Fibroblast of mammary gland (primary cell): Measurements from ENCODE around the gene ULBP1.
"Not testable (repeated sequence)": the region's sequence is repeated elsewhere in the genome, so short reads cannot be mapped to it uniquely, and the experiment has no call there.

ENCODE experiments used
- DNase-seq: peaks from one replicate; pipeline ENCODE4 v3.0.0-alpha.2; 2010; ENCODE audit warnings: low read depth
- H3K4me3 ChIP-seq: 2 replicates; pipeline ENCODE4 v1.5.1; 2011; ENCODE audit warnings: low read depth, mild to moderate bottlenecking, low read length, moderate library complexity; ENCODE audit not compliant: control insufficient read depth
- TF ChIP-seq, protein P1 (sequence below): conservative IDR thresholded peaks from 2 replicates; pipeline ENCODE4 v1.5.1; 2011; ENCODE audit warnings: low read depth, low read length, inconsistent platforms; ENCODE audit not compliant: control insufficient read depth, insufficient read depth

Gene ULBP1

DNA sequence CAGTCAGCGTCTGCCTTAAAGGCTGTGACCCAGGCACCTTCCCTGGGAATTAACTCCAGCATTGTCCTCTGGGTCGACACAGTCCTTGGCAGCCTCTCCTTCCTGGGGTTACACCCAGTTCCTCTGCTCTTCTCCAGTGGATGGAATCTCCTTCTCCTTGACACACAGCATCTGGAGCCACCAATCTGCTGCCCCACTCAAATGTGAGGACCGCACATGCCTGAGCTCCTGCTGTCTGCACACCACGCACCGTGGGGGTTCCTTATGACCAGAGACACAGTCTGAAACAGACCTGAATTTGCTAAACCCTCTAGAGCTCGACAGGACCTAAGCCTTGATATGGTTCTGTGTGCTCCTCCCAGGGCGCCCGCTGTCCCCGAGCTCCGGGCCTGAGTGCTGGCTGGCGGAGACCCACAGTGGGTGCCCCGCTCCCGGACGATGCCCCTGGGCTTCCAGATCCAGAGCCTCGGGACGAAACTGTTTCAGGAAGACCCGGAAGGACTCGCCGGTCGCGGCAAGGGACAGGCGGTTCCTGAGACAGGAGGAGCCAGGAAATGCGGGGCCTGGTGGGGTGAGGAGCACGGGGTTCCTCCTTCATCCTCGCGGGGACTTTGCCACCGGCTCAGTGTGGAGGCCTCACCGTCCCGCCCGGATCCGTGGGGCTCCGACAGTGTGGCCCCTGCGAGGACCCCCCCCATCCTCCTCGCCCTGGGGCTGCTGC, 38.3 kb upstream of the ULBP1 start:
- TF ChIP-seq, protein P1, sequence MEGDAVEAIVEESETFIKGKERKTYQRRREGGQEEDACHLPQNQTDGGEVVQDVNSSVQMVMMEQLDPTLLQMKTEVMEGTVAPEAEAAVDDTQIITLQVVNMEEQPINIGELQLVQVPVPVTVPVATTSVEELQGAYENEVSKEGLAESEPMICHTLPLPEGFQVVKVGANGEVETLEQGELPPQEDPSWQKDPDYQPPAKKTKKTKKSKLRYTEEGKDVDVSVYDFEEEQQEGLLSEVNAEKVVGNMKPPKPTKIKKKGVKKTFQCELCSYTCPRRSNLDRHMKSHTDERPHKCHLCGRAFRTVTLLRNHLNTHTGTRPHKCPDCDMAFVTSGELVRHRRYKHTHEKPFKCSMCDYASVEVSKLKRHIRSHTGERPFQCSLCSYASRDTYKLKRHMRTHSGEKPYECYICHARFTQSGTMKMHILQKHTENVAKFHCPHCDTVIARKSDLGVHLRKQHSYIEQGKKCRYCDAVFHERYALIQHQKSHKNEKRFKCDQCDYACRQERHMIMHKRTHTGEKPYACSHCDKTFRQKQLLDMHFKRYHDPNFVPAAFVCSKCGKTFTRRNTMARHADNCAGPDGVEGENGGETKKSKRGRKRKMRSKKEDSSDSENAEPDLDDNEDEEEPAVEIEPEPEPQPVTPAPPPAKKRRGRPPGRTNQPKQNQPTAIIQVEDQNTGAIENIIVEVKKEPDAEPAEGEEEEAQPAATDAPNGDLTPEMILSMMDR: no peak
- peak; percentile 16 for DNase-seq
- peak overlapping the region; percentile 58 for H3K4me3 ChIP-seq

DNA sequence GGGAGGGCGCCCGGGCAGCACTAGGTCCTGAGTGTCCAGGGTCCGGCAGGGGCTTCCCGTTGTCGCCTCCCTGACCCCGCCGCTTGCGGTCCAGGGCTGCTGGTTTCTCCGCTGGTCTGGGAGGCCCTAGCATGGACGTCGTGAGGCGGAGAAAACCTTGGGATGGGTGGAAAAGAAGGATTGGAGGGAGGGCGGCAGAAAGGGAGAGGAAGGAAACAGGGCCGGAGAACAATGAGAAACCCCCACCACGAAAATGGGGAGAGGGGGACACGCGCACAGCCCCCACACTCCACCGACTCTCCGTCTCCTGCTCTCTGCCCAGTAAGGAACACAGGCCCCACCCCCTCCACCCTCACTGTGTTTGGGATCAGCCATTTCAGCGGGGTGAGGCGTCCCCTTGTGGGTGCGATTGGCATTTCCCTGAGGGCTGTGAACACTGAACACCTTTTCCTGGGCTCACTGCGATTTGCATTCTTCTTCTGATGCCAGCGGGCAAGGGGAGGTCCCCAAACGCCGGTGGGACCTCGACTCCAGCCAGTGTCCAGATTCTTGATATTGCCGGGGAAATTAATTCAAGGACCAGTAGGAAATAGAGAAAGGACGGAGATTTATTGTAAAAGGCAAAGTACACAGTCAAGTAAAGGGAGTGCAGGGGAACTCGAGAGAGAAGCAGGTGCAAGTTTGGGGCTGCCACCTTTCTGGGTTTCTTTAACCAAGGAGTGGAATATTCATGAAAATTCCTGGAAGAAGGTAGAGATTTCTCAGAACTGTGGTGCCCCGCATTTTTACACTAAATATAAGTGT, 37.6 kb upstream of the ULBP1 start:
- peak; percentile 74 for DNase-seq
- peak overlapping the region; percentile 58 for H3K4me3 ChIP-seq
- TF ChIP-seq, protein P1: peak; percentile 93

DNA sequence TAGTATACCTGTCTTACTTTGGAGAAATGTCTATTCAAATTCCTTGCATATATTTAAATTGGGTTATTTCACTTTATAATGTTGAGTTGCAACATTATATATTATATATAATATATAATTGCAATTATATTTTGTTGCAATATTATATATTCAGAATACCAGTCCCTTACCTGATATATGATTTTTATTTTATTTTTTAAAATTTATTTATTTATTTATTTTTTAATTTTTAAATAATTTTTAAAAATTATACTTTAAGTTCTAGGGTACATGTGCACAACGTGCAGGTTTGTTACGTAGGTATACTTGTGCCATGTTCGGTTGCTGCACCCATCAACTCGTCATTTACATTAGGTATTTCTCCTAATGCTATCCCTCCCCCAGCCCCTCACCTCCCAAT, 36.7 kb upstream of the ULBP1 start:
- not testable (repeated sequence) for H3K4me3 ChIP-seq, DNase-seq

DNA sequence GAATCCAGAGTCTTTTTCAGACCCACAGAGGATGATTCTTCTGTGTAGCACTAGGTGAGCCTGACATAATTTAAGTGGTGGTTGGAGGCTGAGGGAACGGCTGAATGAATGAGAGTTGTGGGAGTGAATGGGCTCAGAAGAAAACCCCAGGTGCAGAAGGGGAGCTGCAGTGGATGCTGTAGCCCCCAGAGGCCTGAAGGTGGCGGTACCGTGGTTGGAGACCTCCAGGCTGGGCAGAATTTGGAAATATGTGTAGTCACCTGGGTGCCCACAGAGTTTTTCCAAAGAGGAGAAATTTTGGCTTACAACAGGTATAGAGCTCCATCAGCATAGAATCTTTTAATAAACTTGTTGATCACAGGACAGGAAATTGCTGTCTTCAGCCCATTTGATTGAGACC, 34.3 kb upstream of the ULBP1 start:
- DNase-seq: no peak
- TF ChIP-seq, protein P1: peak; percentile 50
- no peak overlapping the region for H3K4me3 ChIP-seq

DNA sequence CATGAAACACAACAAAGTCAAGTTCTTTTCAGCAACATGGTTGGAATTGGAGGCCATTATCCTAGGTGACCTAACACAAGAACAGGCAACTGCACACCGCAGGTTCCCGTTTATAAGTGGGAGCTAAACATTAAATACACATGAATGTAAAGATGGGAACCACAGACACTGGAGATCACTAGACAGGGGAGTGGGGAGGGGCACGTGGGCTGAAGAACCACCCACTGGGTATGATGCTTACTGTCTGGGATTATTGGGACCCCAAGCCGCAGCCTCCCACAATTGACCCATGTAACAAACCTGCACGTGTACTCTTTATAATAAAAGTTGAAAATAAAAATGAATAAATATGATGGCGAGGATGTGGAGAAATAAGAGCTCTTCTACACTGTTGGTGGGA, 32.2 kb upstream of the ULBP1 start:
- no peak for DNase-seq
- TF ChIP-seq, protein P1: no peak
- H3K4me3 ChIP-seq: no peak overlapping the region

DNA sequence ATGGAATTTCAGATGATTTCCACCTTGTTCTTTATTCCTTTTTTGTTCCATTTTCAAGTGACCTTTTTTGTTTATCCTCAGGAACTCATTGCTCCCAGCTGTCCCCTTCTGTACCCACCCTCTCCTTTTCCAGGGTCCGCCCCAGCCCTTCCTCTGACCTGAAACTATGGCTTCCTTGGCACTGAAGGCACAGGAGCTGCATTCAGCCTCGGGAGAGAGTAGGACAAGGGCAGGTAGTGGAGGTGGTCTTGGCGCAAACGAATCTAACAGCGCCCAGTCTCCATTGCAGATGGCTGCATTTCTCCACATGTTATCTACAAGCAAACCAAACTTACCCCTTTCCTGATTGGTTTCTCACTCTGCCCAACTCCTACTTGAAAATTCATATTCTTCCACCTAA, 30.7 kb upstream of the ULBP1 start:
- no peak overlapping the region for H3K4me3 ChIP-seq
- DNase-seq: no peak
- TF ChIP-seq, protein P1: no peak

DNA sequence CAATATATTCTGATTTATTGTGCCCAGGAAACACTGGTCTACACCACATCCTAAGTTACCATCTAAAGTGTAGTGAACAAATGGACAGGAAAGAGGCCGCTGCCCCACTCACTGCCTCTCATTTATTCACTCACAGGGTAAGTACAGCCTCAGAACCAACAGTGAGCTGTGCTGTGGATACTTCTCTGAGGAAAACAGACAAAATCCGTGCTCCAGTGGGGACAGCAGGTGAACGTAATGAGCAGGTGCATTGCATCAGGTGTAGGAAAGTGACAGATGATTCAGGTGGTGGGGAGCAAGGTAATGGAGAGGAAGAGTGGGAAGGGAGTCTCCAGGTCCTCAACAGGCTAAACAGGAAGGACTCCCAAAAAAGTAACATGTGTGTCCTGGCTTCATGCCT, 30.3 kb upstream of the ULBP1 start:
- H3K4me3 ChIP-seq: no peak overlapping the region
- no peak for DNase-seq
- TF ChIP-seq, protein P1: no peak
